NT2/D1 (cell line): Measurements from ENCODE around the gene KDM3B.

Source experiments
- DNase-seq: peaks from one replicate; pipeline ENCODE4 v3.0.0-alpha.2; 2011; ENCODE audit warnings: low read depth, low spot score
- H3K27me3 ChIP-seq: 2 replicates; pipeline ENCODE4 v1.6.0; 2011; ENCODE audit warnings: mild to moderate bottlenecking; ENCODE audit not compliant: insufficient read length, insufficient read depth
- H3K36me3 ChIP-seq: 2 replicates; pipeline ENCODE4 v1.6.1; 2011; ENCODE audit warnings: mild to moderate bottlenecking, low read length, mixed read lengths; ENCODE audit not compliant: insufficient read depth, insufficient read length
- H3K4me1 ChIP-seq: 2 replicates; pipeline ENCODE4 v1.5.1; 2011; ENCODE audit not compliant: insufficient read depth, insufficient read length
- H3K4me3 ChIP-seq: 2 replicates; pipeline ENCODE4 v1.5.1; 2011; ENCODE audit warnings: low read depth; ENCODE audit not compliant: insufficient read length
- H3K9ac ChIP-seq: 2 replicates; pipeline ENCODE4 v1.6.0; 2011; ENCODE audit warnings: low read depth; ENCODE audit not compliant: insufficient read length
- H3K9me3 ChIP-seq: 2 replicates; pipeline ENCODE4 v1.5.1; 2011; ENCODE audit warnings: mild to moderate bottlenecking, low read length; ENCODE audit not compliant: insufficient read depth
- SUZ12 ChIP-seq: IDR thresholded peaks from 2 replicates; pipeline ENCODE4 v1.6.1; 2011; ENCODE audit not compliant: insufficient read length, insufficient read depth; ENCODE audit errors: extremely low read depth
- YY1 ChIP-seq: IDR thresholded peaks from 2 replicates; pipeline ENCODE4 v1.6.1; 2011; ENCODE audit not compliant: insufficient read length, insufficient read depth
- ZNF274 ChIP-seq: IDR thresholded peaks from 2 replicates; pipeline ENCODE4 v1.6.1; 2011; ENCODE audit warnings: mild to moderate bottlenecking, low read depth, low read length

Gene KDM3B

GRCh38 chr5:138360941-138361452 is 8.5 kb downstream of the KDM3B start:
- no peak for TF ChIP-seq SUZ12
- no peak for TF ChIP-seq YY1
- DNase-seq: no peak
- Histone ChIP-seq H3K9ac (no peak overlapping the region), H3K27me3 (no peaks in the 10 kb centered on the region), H3K9me3 (no peaks in the 10 kb centered on the region), H3K36me3 (peaks cover 3% of the 10 kb centered on the region), H3K4me1 (no peaks in the 10 kb centered on the region), H3K4me3 (no peak overlapping the region)

GRCh38 chr5:138364576-138364975 is 12.1 kb downstream of the KDM3B start:
- Histone ChIP-seq H3K4me3 (no peak overlapping the region), H3K36me3 (peaks cover 3% of the 10 kb centered on the region), H3K9ac (no peak overlapping the region), H3K4me1 (no peaks in the 10 kb centered on the region), H3K27me3 (no peaks in the 10 kb centered on the region), H3K9me3 (no peaks in the 10 kb centered on the region)
- no peak for TF ChIP-seq ZNF274
- no peak for TF ChIP-seq YY1
- no peak for TF ChIP-seq SUZ12
- no peak for DNase-seq

- Histone ChIP-seq H3K27me3 (no peaks in the 10 kb centered on the region), H3K4me3 (no peak overlapping the region), H3K36me3 (peaks cover 3% of the 10 kb centered on the region), H3K4me1 (no peaks in the 10 kb centered on the region), H3K9me3 (no peaks in the 10 kb centered on the region), H3K9ac (no peak overlapping the region)
- no peak for TF ChIP-seq SUZ12
- TF ChIP-seq YY1: no peak
- no peak for TF ChIP-seq ZNF274
- DNase-seq: no peak
Observed at GRCh38 chr5:138366632-138367382, 14.3 kb downstream of the KDM3B start.

GRCh38 chr5:138369261-138369660 is 16.8 kb downstream of the KDM3B start:
- H3K4me3 ChIP-seq: no peak overlapping the region
- no peaks in the 10 kb centered on the region for H3K9me3 ChIP-seq
- H3K36me3 ChIP-seq: peaks cover 9% of the 10 kb centered on the region
- no peaks in the 10 kb centered on the region for H3K4me1 ChIP-seq
- no peak for TF ChIP-seq YY1
- TF ChIP-seq ZNF274: no peak
- TF ChIP-seq SUZ12: no peak
- DNase-seq: no peak
- no peak overlapping the region for H3K9ac ChIP-seq
- no peaks in the 10 kb centered on the region for H3K27me3 ChIP-seq

- H3K9ac ChIP-seq: no peak overlapping the region
Observed at GRCh38 chr5:138369706-138370105, 17.2 kb downstream of the KDM3B start.

GRCh38 chr5:138370537-138370936 is 18.1 kb downstream of the KDM3B start:
- H3K9ac ChIP-seq: no peak overlapping the region
- H3K4me3 ChIP-seq: no peak overlapping the region
- H3K27me3 ChIP-seq: no peaks in the 10 kb centered on the region
- peaks cover 18% of the 10 kb centered on the region for H3K36me3 ChIP-seq
- H3K4me1 ChIP-seq: no peaks in the 10 kb centered on the region
- DNase-seq: no peak
- no peak for TF ChIP-seq ZNF274
- no peak for TF ChIP-seq SUZ12
- TF ChIP-seq YY1: no peak
- H3K9me3 ChIP-seq: no peaks in the 10 kb centered on the region

More at GRCh38 chr5:138369706-138370105, 17.2 kb downstream of the KDM3B start:
- DNase-seq: no peak
- TF ChIP-seq SUZ12: no peak
- TF ChIP-seq YY1: no peak
- TF ChIP-seq ZNF274: no peak
- peaks cover 13% of the 10 kb centered on the region for H3K36me3 ChIP-seq
- H3K27me3 ChIP-seq: no peaks in the 10 kb centered on the region
- H3K4me1 ChIP-seq: no peaks in the 10 kb centered on the region
- no peak overlapping the region for H3K4me3 ChIP-seq
- no peaks in the 10 kb centered on the region for H3K9me3 ChIP-seq

GRCh38 chr5:138371454-138371853 is 19.0 kb downstream of the KDM3B start:
- no peak for DNase-seq
- H3K9ac ChIP-seq: no peak overlapping the region
- no peak for TF ChIP-seq ZNF274
- no peak for TF ChIP-seq YY1
- no peaks in the 10 kb centered on the region for H3K9me3 ChIP-seq
- H3K36me3 ChIP-seq: peaks cover 23% of the 10 kb centered on the region
- no peaks in the 10 kb centered on the region for H3K4me1 ChIP-seq
- H3K4me3 ChIP-seq: no peak overlapping the region
- H3K27me3 ChIP-seq: no peaks in the 10 kb centered on the region
